ENCODE measurements around the gene LYPLA2.
A peak's percentile ranks its signal among the peaks of the same experiment; 100 is the strongest.

Gene LYPLA2

DNA sequence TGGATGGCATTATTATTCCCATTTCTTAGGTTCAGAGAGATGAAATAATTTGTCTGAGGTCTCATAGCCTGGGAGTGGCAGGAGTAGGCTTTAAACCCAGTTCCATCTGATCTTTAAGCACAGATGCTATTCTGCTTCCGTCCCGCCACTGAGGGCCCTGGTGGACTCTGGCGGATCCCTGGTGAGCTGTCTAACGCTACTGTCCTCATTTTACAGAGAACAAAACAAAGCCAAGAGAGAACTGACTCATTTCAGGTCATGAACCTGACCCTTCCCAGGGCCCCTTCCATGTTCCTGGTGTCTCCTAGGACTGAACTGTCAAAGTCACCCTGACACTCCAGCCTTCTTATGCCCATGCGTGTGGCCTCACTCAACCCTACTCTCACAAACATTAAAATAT lies 12.7 kb downstream of the LYPLA2 start:
- no peak for DNase-seq (ENCODE audit: insufficient read length, low spot score)
- TF ChIP-seq CTCF (IDR thresholded peaks at IDR 0.05; ENCODE audit: insufficient read depth, missing control alignments) = no peak
- no peak for FAIRE-seq

DNA sequence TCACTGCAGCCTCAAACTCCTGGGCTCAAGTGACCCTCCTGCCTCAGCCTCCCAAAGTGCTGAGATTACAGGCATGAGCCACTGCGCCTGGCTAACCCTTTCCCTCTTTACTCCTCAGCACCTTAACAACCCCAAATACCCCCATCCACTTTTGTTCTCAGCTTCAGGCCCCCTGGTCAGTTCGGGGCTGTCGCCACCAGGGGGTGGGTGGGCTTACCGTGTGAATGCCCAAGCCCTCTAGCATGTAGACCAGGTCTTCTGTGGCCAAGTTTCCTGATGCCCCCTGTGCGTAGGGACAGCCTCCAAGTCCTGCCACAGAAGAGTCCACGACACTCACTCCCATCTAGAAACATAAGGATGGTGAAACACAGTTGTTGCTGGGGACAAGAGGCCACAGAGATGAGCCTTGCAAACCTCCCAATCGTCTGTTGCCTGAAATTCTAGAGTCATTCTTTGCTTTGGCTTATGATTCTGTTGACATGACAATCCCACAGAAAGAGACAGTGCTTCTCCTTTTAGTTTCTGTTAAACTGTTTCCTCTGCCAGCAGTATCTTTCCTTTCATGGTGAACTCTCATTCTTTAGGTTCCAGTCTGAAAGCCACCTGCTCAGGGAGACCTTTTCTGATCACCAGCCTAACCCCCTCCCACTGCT lies 13.4 kb downstream of the LYPLA2 start:
- no peak for FAIRE-seq
- TF ChIP-seq CTCF (IDR thresholded peaks at IDR 0.05; ENCODE audit: insufficient read depth, missing control alignments) = no peak
- DNase-seq (ENCODE audit: insufficient read length, low spot score) = no peak

- DNase-seq (ENCODE audit: insufficient read length, low spot score) (no peak), FAIRE-seq (no peak)
- no peak for TF ChIP-seq CTCF (IDR thresholded peaks at IDR 0.05; ENCODE audit: insufficient read depth, missing control alignments)
Observed at GRCh38 chr1:23805025-23805424, 14.1 kb downstream of the LYPLA2 start.

- no peak for TF ChIP-seq CTCF (IDR thresholded peaks at IDR 0.05; ENCODE audit: insufficient read depth, missing control alignments)
- FAIRE-seq = no peak
Observed at GRCh38 chr1:23806280-23806679, 15.3 kb downstream of the LYPLA2 start.

GRCh38 chr1:23807453-23807852 lies 16.5 kb downstream of the LYPLA2 start:
- no peak for TF ChIP-seq CTCF (IDR thresholded peaks at IDR 0.05; ENCODE audit: insufficient read depth, missing control alignments)
- FAIRE-seq (no peak), DNase-seq (ENCODE audit: insufficient read length, low spot score) (no peak)

More at GRCh38 chr1:23806280-23806679, 15.3 kb downstream of the LYPLA2 start:
- DNase-seq (ENCODE audit: insufficient read length, low spot score) = no peak

- TF ChIP-seq CTCF (IDR thresholded peaks at IDR 0.05; ENCODE audit: insufficient read depth, missing control alignments) = peak; percentile 79
- DNase-seq (ENCODE audit: insufficient read length, low spot score) (no peak), FAIRE-seq (no peak)
Observed at GRCh38 chr1:23809751-23810171, 18.8 kb downstream of the LYPLA2 start.

- FAIRE-seq = no peak
- peak; percentile 54 for TF ChIP-seq CTCF (IDR thresholded peaks at IDR 0.05; ENCODE audit: insufficient read depth, missing control alignments)
- no peak for DNase-seq (ENCODE audit: insufficient read length, low spot score)
Observed at GRCh38 chr1:23810818-23811540, 20.0 kb downstream of the LYPLA2 start.
